Activated CD8-positive, alpha-beta T cell treated with anti-CD3 and anti-CD28 coated beads for 36 hours (primary cell): Measurements from ENCODE around the gene CHN1. TPM values are rescaled to one million over a fixed set of nuclear protein-coding genes. Genes with fewer than 3 reads are reported as not detected.

Source experiments
- ATAC-seq: fragments of 200-7000 bp; cut with Tn5 transposase; one replicate; pipeline ENCODE4 v1.10.0; 2021; ENCODE audit warnings: mild to moderate bottlenecking, moderate library complexity
- CTCF ChIA-PET: fragments of 350-600 bp; sonication (Branson Sonifier 250); formaldehyde crosslinking; loops from one replicate; lab custom pipeline; 2021; ENCODE audit warnings: antibody characterized with exemption; lab: Charles Lee
- POLR2A ChIA-PET: fragments of 350-600 bp; sonication (Branson Sonifier 250); formaldehyde crosslinking; loops from one replicate; lab custom pipeline; 2021; ENCODE audit warnings: antibody characterized with exemption; lab: Charles Lee
- DNase-seq: peaks from one replicate; pipeline ENCODE4 v3.0.0-alpha.2; 2020
- H3K27ac Mint-ChIP-seq: one replicate; pipeline ENCODE4 v1.8.0; 2021; ENCODE audit warnings: mild to moderate bottlenecking, mixed read lengths
- H3K27me3 Mint-ChIP-seq: one replicate; pipeline ENCODE4 v1.8.0; 2021; ENCODE audit warnings: mixed read lengths
- H3K36me3 Mint-ChIP-seq: one replicate; pipeline ENCODE4 v1.8.0; 2021; ENCODE audit warnings: low read depth, mixed read lengths
- H3K4me1 Mint-ChIP-seq: one replicate; pipeline ENCODE4 v1.8.0; 2021; ENCODE audit warnings: low read depth, mixed read lengths
- H3K4me3 Mint-ChIP-seq: one replicate; pipeline ENCODE4 v1.8.0; 2021; ENCODE audit warnings: mild to moderate bottlenecking, moderate library complexity, mixed read lengths
- H3K9me3 Mint-ChIP-seq: one replicate; pipeline ENCODE4 v1.8.0; 2021; ENCODE audit warnings: mixed read lengths
- intact Hi-C: fragments of 100-400 bp; cut with micrococcal nuclease; formaldehyde crosslinking; loops from one replicate; pipeline ENCODE4 v1.10.0; 2022
- total RNA-seq, 2 experiments: library from RNA; stranded (reverse); gene quantifications; one replicate each; pipeline ENCODE4 v1.2.3, GENCODE V29; 2021
- TF ChIP-seq, protein P1 (sequence below): fragments of 200-600 bp; IDR thresholded peaks from one replicate; pipeline ENCODE4 v1.8.0; 2022; ENCODE audit warnings: antibody characterized with exemption, mild to moderate bottlenecking

Gene CHN1
- total RNA-seq, 2 experiments from 2014 or later = 2.9 to 3.0 TPM

DNA sequence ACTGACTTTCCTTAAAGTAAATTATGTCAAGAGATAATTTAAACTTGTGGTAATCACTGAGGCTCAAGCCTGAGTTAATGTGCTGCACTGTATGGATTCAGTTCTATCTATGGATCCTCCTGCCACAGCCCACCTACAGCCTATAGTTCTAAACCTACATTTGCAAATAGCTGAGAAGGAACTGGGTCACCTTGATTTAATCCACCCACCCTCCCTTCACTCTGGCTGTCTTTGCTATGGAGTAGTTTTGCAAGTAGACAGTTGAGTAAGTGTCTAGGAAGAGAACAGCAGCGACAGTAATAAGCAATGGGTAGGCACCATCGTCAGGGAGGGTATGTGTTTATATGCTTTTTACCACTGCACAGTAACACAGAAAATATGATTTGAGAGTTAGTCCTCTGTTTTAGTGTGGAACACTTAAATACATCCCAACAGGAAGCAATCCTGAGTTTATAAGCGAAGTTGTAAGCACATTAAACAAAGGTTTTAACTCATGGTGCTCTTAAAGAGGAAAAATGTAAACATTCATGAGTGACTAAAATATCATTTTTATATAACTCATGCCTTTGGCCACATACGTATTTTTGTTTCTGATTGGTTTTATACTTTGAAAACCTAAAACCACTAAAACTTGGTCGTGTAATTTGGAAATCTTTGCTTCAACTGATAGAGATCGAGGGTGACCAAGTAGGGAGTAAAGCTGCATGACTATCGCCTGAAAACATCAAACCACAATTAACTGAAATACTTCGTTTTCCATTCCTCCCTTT is 204.6 kb downstream of the CHN1 start:
- Mint-ChIP-seq H3K9me3 (no peaks in the 10 kb centered on the region), H3K36me3 (no peaks in the 10 kb centered on the region), H3K27me3 (no peaks in the 10 kb centered on the region), H3K27ac (no peak overlapping the region), H3K4me1 (peaks cover 12% of the 10 kb centered on the region), H3K4me3 (no peak overlapping the region)
- intact Hi-C loops = no loop called here
- TF ChIP-seq, protein P1, sequence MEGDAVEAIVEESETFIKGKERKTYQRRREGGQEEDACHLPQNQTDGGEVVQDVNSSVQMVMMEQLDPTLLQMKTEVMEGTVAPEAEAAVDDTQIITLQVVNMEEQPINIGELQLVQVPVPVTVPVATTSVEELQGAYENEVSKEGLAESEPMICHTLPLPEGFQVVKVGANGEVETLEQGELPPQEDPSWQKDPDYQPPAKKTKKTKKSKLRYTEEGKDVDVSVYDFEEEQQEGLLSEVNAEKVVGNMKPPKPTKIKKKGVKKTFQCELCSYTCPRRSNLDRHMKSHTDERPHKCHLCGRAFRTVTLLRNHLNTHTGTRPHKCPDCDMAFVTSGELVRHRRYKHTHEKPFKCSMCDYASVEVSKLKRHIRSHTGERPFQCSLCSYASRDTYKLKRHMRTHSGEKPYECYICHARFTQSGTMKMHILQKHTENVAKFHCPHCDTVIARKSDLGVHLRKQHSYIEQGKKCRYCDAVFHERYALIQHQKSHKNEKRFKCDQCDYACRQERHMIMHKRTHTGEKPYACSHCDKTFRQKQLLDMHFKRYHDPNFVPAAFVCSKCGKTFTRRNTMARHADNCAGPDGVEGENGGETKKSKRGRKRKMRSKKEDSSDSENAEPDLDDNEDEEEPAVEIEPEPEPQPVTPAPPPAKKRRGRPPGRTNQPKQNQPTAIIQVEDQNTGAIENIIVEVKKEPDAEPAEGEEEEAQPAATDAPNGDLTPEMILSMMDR = no peak
- ChIA-PET CTCF (no interaction called here), POLR2A (no interaction called here)
- ATAC-seq (no peak), DNase-seq (no peak)

DNA sequence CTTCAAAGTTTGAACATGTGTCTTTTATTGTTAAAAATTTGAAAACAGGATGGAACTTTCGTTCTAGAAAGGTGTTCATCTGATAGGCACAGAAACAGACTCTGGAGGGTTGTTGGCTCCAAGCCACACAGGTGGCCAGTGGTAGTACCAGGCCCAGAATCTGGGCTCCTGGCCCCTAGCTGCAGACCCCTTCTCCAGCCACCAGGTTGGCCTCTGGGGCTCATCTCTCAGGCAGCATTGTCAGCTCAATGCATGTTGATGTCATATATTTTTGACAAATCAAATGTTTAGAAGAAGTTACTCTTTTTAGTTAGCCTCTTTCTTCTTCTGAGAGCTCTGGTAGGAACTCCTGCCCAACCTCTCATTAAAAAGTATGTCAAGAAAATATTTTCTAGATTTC is 206.4 kb downstream of the CHN1 start:
- CTCF ChIA-PET = interaction anchor here (0.7 to 1.3 kb wide), 3 partner anchors 28 to 177 kb away, joined by 3 read pairs; no protein-coding TSS in a partner anchor

DNA sequence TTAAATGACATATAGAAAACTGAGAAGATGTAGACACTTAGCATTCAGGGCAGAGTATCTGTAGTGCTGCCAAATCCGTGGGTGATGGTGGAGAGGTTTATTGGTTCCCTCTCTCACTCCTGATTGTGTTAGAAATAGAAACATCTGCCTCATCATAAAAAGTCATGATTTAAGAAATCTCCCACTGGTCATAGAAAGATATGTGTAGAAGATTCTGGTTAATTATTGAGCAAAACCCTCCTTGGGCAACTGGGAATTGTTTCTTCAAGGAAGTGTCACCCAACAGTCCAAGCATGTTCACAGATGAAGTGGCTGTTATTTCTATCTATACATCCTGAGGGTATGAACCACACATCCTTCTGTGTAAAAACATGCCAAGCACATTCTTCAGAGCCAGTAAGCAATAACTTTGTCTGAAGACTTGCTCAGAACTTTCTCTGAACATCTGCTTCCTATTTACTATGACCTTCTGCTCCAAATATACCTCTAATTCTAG is 207.4 kb downstream of the CHN1 start:
- Mint-ChIP-seq H3K4me1 (peaks cover 22% of the 10 kb centered on the region), H3K36me3 (no peaks in the 10 kb centered on the region), H3K4me3 (no peak overlapping the region), H3K27me3 (no peaks in the 10 kb centered on the region), H3K27ac (no peak overlapping the region), H3K9me3 (no peaks in the 10 kb centered on the region)
- ATAC-seq (no peak), DNase-seq (no peak)
- POLR2A ChIA-PET = no interaction called here
- intact Hi-C loops = no loop called here
- TF ChIP-seq, protein P1 = no peak
- CTCF ChIA-PET = interaction anchor here (0.9 to 1.4 kb wide), 2 partner anchors 27 to 188 kb away, joined by 3 to 8 read pairs; no protein-coding TSS in a partner anchor

More for the DNA sequence above, 206.4 kb downstream of the CHN1 start:
- TF ChIP-seq, protein P1 = no peak
- H3K4me1 Mint-ChIP-seq = peaks cover 22% of the 10 kb centered on the region
- H3K9me3 Mint-ChIP-seq = no peaks in the 10 kb centered on the region
- ATAC-seq (no peak), DNase-seq (no peak)
- intact Hi-C loops = no loop called here
- no peak overlapping the region for H3K4me3 Mint-ChIP-seq
- no peaks in the 10 kb centered on the region for H3K36me3 Mint-ChIP-seq
- POLR2A ChIA-PET = no interaction called here
- H3K27ac Mint-ChIP-seq = no peak overlapping the region
- H3K27me3 Mint-ChIP-seq = no peaks in the 10 kb centered on the region

DNA sequence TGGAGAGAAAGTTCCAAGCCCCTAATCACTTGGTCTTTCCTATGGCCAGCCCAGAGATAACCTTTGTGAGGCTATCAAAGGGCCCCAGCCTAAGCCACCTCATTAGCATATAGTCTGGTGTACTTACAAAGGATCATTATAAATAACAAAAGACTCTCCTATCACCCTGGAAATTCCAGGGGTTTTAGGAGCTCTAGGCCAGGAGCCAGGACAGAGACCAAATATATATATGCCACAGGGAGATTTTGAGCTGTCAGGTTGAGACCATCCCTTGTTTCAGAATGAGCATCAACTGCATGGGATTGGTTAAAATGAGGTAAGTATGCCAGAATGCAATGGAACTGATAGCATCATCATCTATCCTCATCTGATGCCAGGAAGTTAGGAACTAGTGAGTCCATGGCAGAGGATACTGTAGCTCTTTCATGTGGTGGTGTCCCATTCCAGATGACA is 208.8 kb downstream of the CHN1 start:
- peak; percentile 24 for ATAC-seq
- ChIA-PET POLR2A (no interaction called here), CTCF (interaction anchor here (1.1 to 2.1 kb wide), 6 partner anchors 9 to 32 kb away, joined by 3 to 8 read pairs (median 4); partner anchors contain the start of gene CHRNA1)
- TF ChIP-seq, protein P1 = no peak
- no peak overlapping the region for H3K27ac Mint-ChIP-seq
- intact Hi-C loops = no loop called here
- no peak overlapping the region for H3K4me3 Mint-ChIP-seq
- peaks cover 22% of the 10 kb centered on the region for H3K4me1 Mint-ChIP-seq
- peaks cover 2% of the 10 kb centered on the region for H3K27me3 Mint-ChIP-seq
- no peaks in the 10 kb centered on the region for H3K36me3 Mint-ChIP-seq
- no peak for DNase-seq
- H3K9me3 Mint-ChIP-seq = no peaks in the 10 kb centered on the region
